GM23338 (cell line): ENCODE data around the gene MAST4. TPM values are rescaled to one million over a fixed set of nuclear protein-coding genes. Genes with fewer than 3 reads are reported as not detected.
A peak's percentile ranks its signal among the peaks of the same experiment; 100 is the strongest.

Experiments used
- ATAC-seq: fragments of 200-7000 bp; cut with Tn5 transposase; 3 replicates; pipeline ENCODE4 v1.9.1; 2020
- DNase-seq: peaks from one replicate; pipeline ENCODE4 v3.0.0-alpha.2; 2015; ENCODE audit warnings: low spot score
- H2AFZ ChIP-seq: fragments of 200-600 bp; sonication (generic); 2 replicates; pipeline ENCODE4 v1.8.0; 2016; ENCODE audit warnings: antibody characterized with exemption, mild to moderate bottlenecking, moderate library complexity
- H3F3A ChIP-seq: fragments of 200-600 bp; sonication (generic); replicated peaks from 2 replicates; pipeline ENCODE4 v1.8.0; 2017; ENCODE audit warnings: antibody characterized with exemption, mixed run types, low read depth
- H3K27ac ChIP-seq: fragments of 200-600 bp; sonication (generic); 2 replicates; pipeline ENCODE4 v1.6.1; 2016; ENCODE audit warnings: low read depth
- H3K27me3 ChIP-seq: fragments of 200-600 bp; sonication (generic); 2 replicates; pipeline ENCODE4 v1.8.0; 2016; ENCODE audit warnings: mild to moderate bottlenecking, mixed run types, moderate library complexity; ENCODE audit not compliant: insufficient read depth
- H3K36me3 ChIP-seq: fragments of 200-600 bp; sonication (generic); 2 replicates; pipeline ENCODE4 v1.8.0; 2016; ENCODE audit warnings: mild to moderate bottlenecking; ENCODE audit not compliant: insufficient read depth
- H3K4me1 ChIP-seq: fragments of 200-600 bp; sonication (generic); 2 replicates; pipeline ENCODE4 v1.8.0; 2016; ENCODE audit warnings: mild to moderate bottlenecking, moderate library complexity; ENCODE audit not compliant: insufficient read depth
- H3K4me2 ChIP-seq: fragments of 200-600 bp; sonication (generic); 2 replicates; pipeline ENCODE4 v1.7.1; 2017; ENCODE audit warnings: mixed run types
- H3K4me3 ChIP-seq: fragments of 200-600 bp; sonication (generic); 2 replicates; pipeline ENCODE4 v1.6.1; 2016; ENCODE audit warnings: mixed run types
- H3K79me2 ChIP-seq: fragments of 200-600 bp; sonication (generic); replicated peaks from 2 replicates; pipeline ENCODE4 v1.8.0; 2017; ENCODE audit warnings: mild to moderate bottlenecking; ENCODE audit not compliant: insufficient read depth
- H3K9me2 ChIP-seq: fragments of 200-600 bp; sonication (generic); 2 replicates; pipeline ENCODE4 v1.8.0; 2017; ENCODE audit not compliant: insufficient read depth
- H4K20me1 ChIP-seq: fragments of 200-600 bp; sonication (generic); replicated peaks from 2 replicates; pipeline ENCODE4 v1.8.0; 2017; ENCODE audit warnings: mild to moderate bottlenecking; ENCODE audit not compliant: insufficient read depth
- H3K27ac Mint-ChIP-seq: 2 replicates; pipeline ENCODE4 v1.8.0; 2020; ENCODE audit warnings: inconsistent platforms, mild to moderate bottlenecking, moderate library complexity, mixed read lengths
- H3K27me3 Mint-ChIP-seq: 3 replicates; pipeline ENCODE4 v1.8.0; 2022; ENCODE audit warnings: low read depth, mild to moderate bottlenecking, moderate library complexity, mixed read lengths, inconsistent platforms; ENCODE audit not compliant: insufficient read depth, poor library complexity
- H3K36me3 Mint-ChIP-seq: 3 replicates; pipeline ENCODE4 v1.8.0; 2021; ENCODE audit warnings: low read depth, mild to moderate bottlenecking, inconsistent platforms, moderate library complexity, mixed read lengths
- H3K4me1 Mint-ChIP-seq: 3 replicates; pipeline ENCODE4 v1.8.0; 2020; ENCODE audit warnings: mild to moderate bottlenecking, inconsistent platforms, mixed read lengths
- H3K4me3 Mint-ChIP-seq: 3 replicates; pipeline ENCODE4 v1.8.0; 2021; ENCODE audit warnings: moderate library complexity, mild to moderate bottlenecking, inconsistent platforms, mixed read lengths
- H3K9me3 Mint-ChIP-seq: 3 replicates; pipeline ENCODE4 v1.8.0; 2020; ENCODE audit warnings: moderate library complexity, mild to moderate bottlenecking, inconsistent platforms, mixed read lengths
- CREB1 ChIP-seq: fragments of 250-450 bp; sonication (Bioruptor Pico); IDR thresholded peaks from 2 replicates; pipeline ENCODE4 v1.5.0; 2020; ENCODE audit warnings: low read depth, mild to moderate bottlenecking, moderate library complexity
- CTCF ChIP-seq, 2 experiments: fragments of 200-600 bp in 1 of 2; sonication (generic) in 1 of 2; conservative IDR thresholded peaks; 2 replicates each; pipeline versions ENCODE4 v1.5.1 to v1.6.1; 2016 to 2017; ENCODE audit warnings: antibody characterized with exemption in 2 of 2, low read depth in 2 of 2, mild to moderate bottlenecking in 2 of 2, moderate library complexity in 1 of 2
- EZH2 ChIP-seq: fragments of 200-600 bp; sonication (generic); IDR thresholded peaks from one replicate; pipeline ENCODE4 v1.8.0; 2017; ENCODE audit warnings: antibody characterized with exemption, mild to moderate bottlenecking, low read depth; ENCODE audit not compliant: unreplicated experiment
- EZH2phosphoT487 ChIP-seq: fragments of 200-600 bp; sonication (generic); IDR thresholded peaks from one replicate; pipeline ENCODE4 v1.8.1; 2018; ENCODE audit warnings: antibody characterized with exemption; ENCODE audit not compliant: unreplicated experiment
- JUNB ChIP-seq: IDR thresholded peaks from one replicate; pipeline ENCODE4 v1.6.1; 2016; ENCODE audit warnings: antibody characterized with exemption; ENCODE audit not compliant: unreplicated experiment
- POLR2AphosphoS5 ChIP-seq: IDR thresholded peaks from 2 replicates; pipeline ENCODE4 v1.6.1; 2016; ENCODE audit warnings: antibody characterized with exemption, low read depth
- REST ChIP-seq: IDR thresholded peaks from one replicate; pipeline ENCODE4 v1.6.1; 2018; ENCODE audit warnings: antibody characterized with exemption; ENCODE audit not compliant: unreplicated experiment
- STAT1 ChIP-seq: IDR thresholded peaks from one replicate; pipeline ENCODE4 v1.6.1; 2016; ENCODE audit warnings: antibody characterized with exemption; ENCODE audit not compliant: unreplicated experiment
- ZNF114 ChIP-seq: fragments of 250-450 bp; sonication (Bioruptor Pico); IDR thresholded peaks from 2 replicates; pipeline ENCODE4 v1.5.0; 2020; ENCODE audit warnings: mild to moderate bottlenecking, moderate library complexity
- polyA plus RNA-seq: library from polyadenylated mRNA; unstranded; fragments of >200 nt; fragmentation: Nextera tagmentation; extraction: Ambion mirVana; gene quantifications from 2 replicates; pipeline ENCODE4 v1.2.1, GENCODE V29; 2016
- total RNA-seq: library from RNA; depleted of rRNA; stranded (reverse); fragments of >200 nt; shearing (Covaris generic); gene quantifications from 2 replicates; pipeline ENCODE4 v1.2.3, GENCODE V29; 2014

Gene MAST4
- total and polyA plus RNA-seq, 2 experiments from 2014 or later: 3.6 to 8.5 TPM

- no peak overlapping the region for H3K4me2 ChIP-seq
- ATAC-seq (no peak), DNase-seq (no peak)
- H3F3A ChIP-seq: no peaks in the 10 kb centered on the region
- H3K9me2 ChIP-seq: peaks cover 5% of the 10 kb centered on the region; the same call in 1 of the 2 replicates
- H3K4me1 ChIP-seq: no peaks in the 10 kb centered on the region; the same call in 1 of the 2 replicates
- peaks cover 2% of the 10 kb centered on the region; the same call in 1 of the 3 replicates for H3K4me1 Mint-ChIP-seq
- no peak overlapping the region for H3K27ac Mint-ChIP-seq
- peaks cover 4% of the 10 kb centered on the region; the same call in 1 of the 3 replicates for H3K36me3 Mint-ChIP-seq
- H2AFZ ChIP-seq: no peak overlapping the region
- peaks cover 14% of the 10 kb centered on the region; the same call in 1 of the 2 replicates for H3K27me3 ChIP-seq
- H3K9me3 Mint-ChIP-seq: peaks cover 11% of the 10 kb centered on the region; the same call in 2 of the 3 replicates
- no peaks in the 10 kb centered on the region for H3K36me3 ChIP-seq
- H3K79me2 ChIP-seq: no peaks in the 10 kb centered on the region
- H3K27me3 Mint-ChIP-seq: no peaks in the 10 kb centered on the region
- no peaks in the 10 kb centered on the region for H4K20me1 ChIP-seq
- no peak overlapping the region for H3K27ac ChIP-seq
- H3K4me3 Mint-ChIP-seq: no peak overlapping the region
- no peak overlapping the region for H3K4me3 ChIP-seq
- TF ChIP-seq REST (no peak), EZH2 (no peak), ZNF114 (no peak), CREB1 (CRISPR knock-in tag) (no peak), EZH2phosphoT487 (no peak), STAT1 (no peak), JUNB (no peak)
Measured at GRCh38 chr5:66713998-66714397, 117.8 kb downstream of the MAST4 start.

- no peak for DNase-seq
- H3K4me3 Mint-ChIP-seq: no peak overlapping the region
- no peaks in the 10 kb centered on the region for H3K36me3 ChIP-seq
- no peak overlapping the region for H3K4me3 ChIP-seq
- no peaks in the 10 kb centered on the region for H3K79me2 ChIP-seq
- no peaks in the 10 kb centered on the region for H3F3A ChIP-seq
- peaks cover 13% of the 10 kb centered on the region; the same call in 1 of the 2 replicates for H3K9me2 ChIP-seq
- no peaks in the 10 kb centered on the region for H3K36me3 Mint-ChIP-seq
- H3K4me1 Mint-ChIP-seq: peaks cover 17% of the 10 kb centered on the region
- no peaks in the 10 kb centered on the region for H3K27me3 Mint-ChIP-seq
- H4K20me1 ChIP-seq: no peaks in the 10 kb centered on the region
- no peak overlapping the region for H2AFZ ChIP-seq
- H3K27ac Mint-ChIP-seq: no peak overlapping the region
- H3K4me2 ChIP-seq: no peak overlapping the region
- no peak overlapping the region for H3K27ac ChIP-seq
- ATAC-seq: peak; percentile 31; the same call in 1 of the 3 replicates
- peaks cover 3% of the 10 kb centered on the region; the same call in 1 of the 3 replicates for H3K9me3 Mint-ChIP-seq
- H3K27me3 ChIP-seq: no peaks in the 10 kb centered on the region
- H3K4me1 ChIP-seq: peaks cover 20% of the 10 kb centered on the region
- TF ChIP-seq CTCF (conservative IDR thresholded peaks at IDR 0.05; ENCODE audit: low read depth in 2 of 2): no peak
- no peak for TF ChIP-seq ZNF114
- TF ChIP-seq CREB1 (CRISPR knock-in tag): no peak
- TF ChIP-seq POLR2AphosphoS5: no peak
- no peak for TF ChIP-seq EZH2
- TF ChIP-seq EZH2phosphoT487: no peak
- TF ChIP-seq JUNB: no peak
Measured at GRCh38 chr5:66717455-66718373, 121.5 kb downstream of the MAST4 start.
